ENCODE measurements around the gene NMNAT2. TPM values are rescaled to one million over a fixed set of nuclear protein-coding genes. Genes with fewer than 3 reads are reported as not detected.

NMNAT2 gene
- total RNA-seq, 6 experiments from 2014 or later, result 20.2 to 31.4 (median 23.8) TPM

DNA sequence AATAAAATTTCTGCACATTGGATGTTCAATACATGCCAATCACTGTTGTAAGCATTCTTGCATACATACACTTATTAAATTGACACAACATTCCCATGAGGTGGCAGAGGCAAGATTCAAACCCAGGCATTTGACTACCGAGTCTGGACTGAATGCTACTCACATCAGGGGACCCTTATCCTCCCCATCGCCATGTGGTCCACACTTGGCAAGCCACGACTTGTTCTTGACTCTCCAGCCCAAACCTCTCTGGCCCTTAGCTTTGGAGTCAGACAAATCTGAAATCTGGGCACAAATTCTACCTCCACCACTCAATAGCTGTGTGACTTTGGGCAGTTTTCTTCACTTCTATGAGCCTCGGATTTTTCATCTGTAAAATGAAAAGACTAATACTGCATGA lies 57.1 kb downstream of the NMNAT2 start:
- DNase-seq, result no peak
- H3K27me3 Mint-ChIP-seq (ENCODE audit: insufficient read depth), result peaks cover 24% of the 10 kb centered on the region
- no peaks in the 10 kb centered on the region; the same call in 1 of the 2 replicates for H3K9me3 Mint-ChIP-seq
- no peaks in the 10 kb centered on the region for H3K36me3 Mint-ChIP-seq (ENCODE audit: low read depth)
- TF ChIP-seq, protein P1, sequence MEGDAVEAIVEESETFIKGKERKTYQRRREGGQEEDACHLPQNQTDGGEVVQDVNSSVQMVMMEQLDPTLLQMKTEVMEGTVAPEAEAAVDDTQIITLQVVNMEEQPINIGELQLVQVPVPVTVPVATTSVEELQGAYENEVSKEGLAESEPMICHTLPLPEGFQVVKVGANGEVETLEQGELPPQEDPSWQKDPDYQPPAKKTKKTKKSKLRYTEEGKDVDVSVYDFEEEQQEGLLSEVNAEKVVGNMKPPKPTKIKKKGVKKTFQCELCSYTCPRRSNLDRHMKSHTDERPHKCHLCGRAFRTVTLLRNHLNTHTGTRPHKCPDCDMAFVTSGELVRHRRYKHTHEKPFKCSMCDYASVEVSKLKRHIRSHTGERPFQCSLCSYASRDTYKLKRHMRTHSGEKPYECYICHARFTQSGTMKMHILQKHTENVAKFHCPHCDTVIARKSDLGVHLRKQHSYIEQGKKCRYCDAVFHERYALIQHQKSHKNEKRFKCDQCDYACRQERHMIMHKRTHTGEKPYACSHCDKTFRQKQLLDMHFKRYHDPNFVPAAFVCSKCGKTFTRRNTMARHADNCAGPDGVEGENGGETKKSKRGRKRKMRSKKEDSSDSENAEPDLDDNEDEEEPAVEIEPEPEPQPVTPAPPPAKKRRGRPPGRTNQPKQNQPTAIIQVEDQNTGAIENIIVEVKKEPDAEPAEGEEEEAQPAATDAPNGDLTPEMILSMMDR (IDR thresholded peaks at IDR 0.05), result no peak
- H3K4me3 Mint-ChIP-seq, result no peak overlapping the region
- no peak overlapping the region for H3K27ac Mint-ChIP-seq
- peaks cover 10% of the 10 kb centered on the region for H3K4me1 Mint-ChIP-seq (ENCODE audit: low read depth)

DNA sequence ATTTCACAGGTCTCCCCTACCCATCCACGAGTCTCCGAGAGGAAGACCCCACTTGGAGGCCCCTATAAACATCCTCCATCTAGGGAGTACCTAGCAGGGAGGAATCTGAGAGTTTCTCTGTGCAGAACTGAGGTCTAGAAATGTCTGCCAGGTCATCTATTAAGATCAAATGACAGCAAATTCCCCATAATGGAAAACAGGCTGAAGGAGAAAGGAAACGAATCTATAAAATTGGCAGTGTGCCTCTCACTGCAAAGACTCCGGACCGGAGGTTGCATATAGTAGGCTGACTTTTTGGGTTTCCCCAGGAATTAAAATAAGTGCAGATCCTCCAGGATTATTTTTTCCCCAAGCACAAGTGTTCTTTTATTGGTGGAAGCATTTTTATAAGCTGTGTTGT lies 57.7 kb downstream of the NMNAT2 start:
- TF ChIP-seq, protein P1 (IDR thresholded peaks at IDR 0.05), result no peak
- Mint-ChIP-seq H3K4me1 (ENCODE audit: low read depth) (peaks cover 7% of the 10 kb centered on the region), H3K27ac (no peak overlapping the region), H3K27me3 (ENCODE audit: insufficient read depth) (peaks cover 24% of the 10 kb centered on the region), H3K36me3 (ENCODE audit: low read depth) (no peaks in the 10 kb centered on the region), H3K4me3 (no peak overlapping the region), H3K9me3 (no peaks in the 10 kb centered on the region; the same call in 1 of the 2 replicates)
- DNase-seq, result no peak

DNA sequence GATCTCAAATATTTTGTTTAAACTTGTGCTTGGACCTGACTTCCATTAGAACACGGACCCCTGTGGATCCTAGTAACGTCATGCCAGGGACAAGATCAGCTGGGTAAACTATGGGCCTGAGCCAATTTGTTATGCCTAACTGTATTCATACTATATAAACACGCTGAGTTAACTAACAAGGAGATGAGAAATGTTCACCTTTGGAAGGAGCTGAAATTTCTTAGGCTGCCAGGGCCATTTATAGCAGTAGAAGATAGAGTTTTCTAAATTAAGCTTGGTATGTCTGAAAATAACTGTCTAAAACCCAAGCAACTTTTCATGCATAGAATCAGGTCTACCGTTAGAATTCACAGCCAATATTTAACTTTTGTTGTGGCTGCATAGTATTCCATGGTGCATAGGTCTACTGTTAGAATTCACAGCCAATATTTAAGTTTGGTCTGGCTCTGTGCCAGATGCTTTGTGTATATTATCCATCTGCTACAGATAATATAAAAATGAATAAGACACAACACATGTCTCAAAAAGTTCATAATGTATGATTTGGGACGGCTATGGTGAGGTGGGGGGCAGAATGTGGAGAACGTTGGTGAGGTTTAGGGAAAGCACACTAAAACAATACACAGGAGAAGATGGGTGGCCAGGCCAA lies 61.5 kb downstream of the NMNAT2 start:
- TF ChIP-seq, protein P1 (IDR thresholded peaks at IDR 0.05), result no peak
- no peaks in the 10 kb centered on the region for H3K36me3 Mint-ChIP-seq (ENCODE audit: low read depth)
- peaks cover 42% of the 10 kb centered on the region for H3K27me3 Mint-ChIP-seq (ENCODE audit: insufficient read depth)
- no peaks in the 10 kb centered on the region; the same call in 1 of the 2 replicates for H3K9me3 Mint-ChIP-seq
- H3K4me1 Mint-ChIP-seq (ENCODE audit: low read depth), result no peaks in the 10 kb centered on the region
- no peak overlapping the region for H3K27ac Mint-ChIP-seq
- no peak for DNase-seq
- H3K4me3 Mint-ChIP-seq, result no peak overlapping the region

DNA sequence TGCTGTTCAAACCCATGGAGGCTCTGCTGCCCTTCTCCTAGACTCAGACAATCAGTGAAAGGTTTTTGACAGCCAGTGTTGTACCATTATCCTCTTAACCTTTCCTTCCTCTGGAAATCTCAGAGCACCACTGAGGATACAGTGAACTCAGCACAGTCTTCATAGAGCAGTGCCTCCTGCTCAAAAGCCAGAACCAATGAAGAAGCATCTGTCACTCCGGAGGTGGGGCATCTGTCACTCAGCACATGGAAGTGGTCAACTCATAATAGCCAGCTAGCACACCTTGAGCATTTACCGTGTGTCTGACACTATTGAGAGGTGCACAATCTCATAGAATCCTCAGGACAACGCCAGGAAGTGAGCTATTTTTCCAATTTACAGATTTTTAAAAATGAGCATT lies 62.4 kb downstream of the NMNAT2 start:
- TF ChIP-seq, protein P1 (IDR thresholded peaks at IDR 0.05), result no peak
- H3K9me3 Mint-ChIP-seq, result no peaks in the 10 kb centered on the region; the same call in 1 of the 2 replicates
- peaks cover 45% of the 10 kb centered on the region for H3K27me3 Mint-ChIP-seq (ENCODE audit: insufficient read depth)
- H3K36me3 Mint-ChIP-seq (ENCODE audit: low read depth), result no peaks in the 10 kb centered on the region
- no peak overlapping the region for H3K4me3 Mint-ChIP-seq
- no peak overlapping the region for H3K27ac Mint-ChIP-seq
- H3K4me1 Mint-ChIP-seq (ENCODE audit: low read depth), result no peaks in the 10 kb centered on the region
- DNase-seq, result no peak

DNA sequence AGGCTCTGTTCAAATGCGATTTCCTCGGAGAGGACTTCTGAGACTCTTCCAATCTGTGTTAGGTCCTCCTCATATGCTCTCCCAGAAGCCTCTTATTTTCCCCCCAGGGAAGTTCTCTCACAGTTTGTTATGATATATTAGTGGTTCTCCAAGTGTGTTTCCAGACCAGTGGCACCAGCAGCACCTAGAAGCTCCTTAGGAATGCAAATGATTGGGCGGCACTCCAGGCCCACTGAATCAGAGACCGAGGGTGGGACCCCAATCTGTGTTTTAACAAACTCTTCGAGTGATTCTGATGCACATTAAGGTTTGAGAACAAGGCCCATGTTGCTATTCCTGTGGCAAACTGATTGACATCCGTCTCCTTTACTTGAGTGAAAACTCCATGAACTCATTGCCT lies 63.0 kb downstream of the NMNAT2 start:
- peaks cover 47% of the 10 kb centered on the region for H3K27me3 Mint-ChIP-seq (ENCODE audit: insufficient read depth)
- H3K27ac Mint-ChIP-seq, result no peak overlapping the region
- H3K36me3 Mint-ChIP-seq (ENCODE audit: low read depth), result no peaks in the 10 kb centered on the region
- H3K4me1 Mint-ChIP-seq (ENCODE audit: low read depth), result no peaks in the 10 kb centered on the region
- H3K9me3 Mint-ChIP-seq, result no peaks in the 10 kb centered on the region; the same call in 1 of the 2 replicates
- DNase-seq, result no peak
- H3K4me3 Mint-ChIP-seq, result no peak overlapping the region
- TF ChIP-seq, protein P1 (IDR thresholded peaks at IDR 0.05), result no peak
